Karpas-422 (cell line): ENCODE results near the gene INTS1. TPM values are rescaled to one million over a fixed set of nuclear protein-coding genes. Genes with fewer than 3 reads are reported as not detected.

ENCODE experiments used
- DNase-seq: peaks from one replicate; pipeline ENCODE4 v3.0.0-alpha.2; 2015
- H2AFZ ChIP-seq: fragments of 200-600 bp; sonication (generic); 2 replicates; pipeline ENCODE4 v1.6.1; 2014; ENCODE audit warnings: antibody characterized with exemption, low read length, mixed read lengths
- H3K27ac ChIP-seq: fragments of 200-600 bp; sonication (generic); 2 replicates; pipeline ENCODE4 v1.5.1; 2014; ENCODE audit warnings: mild to moderate bottlenecking, low read length, moderate library complexity
- H3K27me3 ChIP-seq: fragments of 200-600 bp; sonication (generic); 2 replicates; pipeline ENCODE4 v1.6.1; 2014; ENCODE audit warnings: low read length, mixed read lengths
- H3K36me3 ChIP-seq: fragments of 200-600 bp; sonication (generic); 2 replicates; pipeline ENCODE4 v1.6.1; 2014; ENCODE audit warnings: low read length, mixed read lengths; ENCODE audit not compliant: insufficient read depth
- H3K4me1 ChIP-seq: fragments of 200-600 bp; sonication (generic); 2 replicates; pipeline ENCODE4 v1.6.1; 2014; ENCODE audit warnings: mild to moderate bottlenecking, low read length, mixed read lengths
- H3K4me2 ChIP-seq: fragments of 200-600 bp; sonication (generic); 2 replicates; pipeline ENCODE4 v1.6.1; 2014; ENCODE audit warnings: low read length, low read depth, mild to moderate bottlenecking; ENCODE audit not compliant: poor library complexity, severe bottlenecking
- H3K4me3 ChIP-seq: fragments of 200-600 bp; sonication (generic); 2 replicates; pipeline ENCODE4 v1.5.1; 2014; ENCODE audit warnings: mild to moderate bottlenecking, antibody characterized with exemption, low read length, mixed read lengths
- H3K79me2 ChIP-seq: fragments of 200-600 bp; sonication (generic); 2 replicates; pipeline ENCODE4 v1.6.1; 2014; ENCODE audit warnings: mild to moderate bottlenecking, low read length, mixed read lengths
- H3K9ac ChIP-seq: fragments of 200-600 bp; sonication (generic); 2 replicates; pipeline ENCODE4 v1.6.0; 2014; ENCODE audit warnings: low read length
- H3K9me2 ChIP-seq: fragments of 200-600 bp; sonication (generic), shearing (Covaris generic); replicated peaks from 2 replicates; pipeline ENCODE4 v1.6.0; 2014; ENCODE audit warnings: mild to moderate bottlenecking, low read length, moderate library complexity; ENCODE audit not compliant: insufficient read depth
- H3K9me3 ChIP-seq: fragments of 300-700, 200-600 bp; sonication (generic); 2 replicates; pipeline ENCODE4 v1.6.1; 2014; ENCODE audit warnings: low read length, mixed read lengths
- H4K20me1 ChIP-seq: fragments of 200-600 bp; sonication (generic); 2 replicates; pipeline ENCODE4 v1.6.1; 2014; ENCODE audit warnings: mild to moderate bottlenecking, antibody characterized with exemption, low read length, low read depth; ENCODE audit not compliant: insufficient read depth
- total RNA-seq: library from RNA; depleted of rRNA; stranded (reverse); fragments of >200 nt; shearing (Covaris generic); gene quantifications from 2 replicates; pipeline ENCODE4 v1.2.3, GENCODE V29; 2014; ENCODE audit warnings: low replicate concordance

Gene INTS1
- total RNA-seq, 1 experiment from 2014 or later: 25.7 TPM

DNA sequence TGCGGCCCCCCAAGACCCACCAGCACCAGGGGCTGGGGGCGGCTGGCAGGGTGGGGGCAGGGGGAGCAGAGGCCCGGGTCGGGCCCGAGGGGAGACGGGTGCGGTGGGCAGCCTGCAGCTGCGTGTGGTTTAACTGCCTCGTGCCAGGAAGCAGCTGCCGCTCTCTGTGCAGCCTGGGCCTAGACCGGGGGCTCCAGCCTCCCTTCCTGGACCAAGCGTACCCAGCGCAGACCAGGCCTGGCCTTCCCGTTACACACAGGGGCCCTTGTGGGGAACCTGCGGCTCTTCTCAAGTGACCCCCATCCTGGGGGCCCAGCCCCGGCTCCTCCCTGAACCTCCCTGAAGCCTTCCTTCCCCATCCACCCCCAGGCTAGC, 6.6 kb upstream of the INTS1 start:
- H3K27ac ChIP-seq: no peak overlapping the region
- no peak for DNase-seq
- no peak overlapping the region for H3K9ac ChIP-seq

DNA sequence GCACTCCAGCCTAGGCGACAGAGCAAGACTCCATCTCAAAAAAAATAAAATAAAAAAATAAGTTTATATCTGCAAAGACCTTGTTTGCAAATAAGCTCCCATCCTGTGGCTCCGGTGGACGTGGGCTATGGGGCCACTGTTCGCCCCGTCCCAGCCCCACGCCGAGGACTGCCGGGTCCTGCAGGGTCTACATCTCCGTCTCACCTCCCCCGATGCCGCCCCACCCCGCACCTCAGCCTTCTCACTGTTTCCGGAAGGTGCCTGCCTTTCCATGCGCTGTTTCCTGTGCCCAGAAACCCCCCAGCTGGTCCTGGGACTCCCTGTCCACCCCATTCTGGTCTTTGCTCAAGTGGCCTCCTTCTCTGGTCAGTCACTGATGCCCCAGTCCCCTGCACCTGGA, 5.0 kb upstream of the INTS1 start:
- no peak overlapping the region for H3K27ac ChIP-seq
- H3K9me2 ChIP-seq: no peaks in the 10 kb centered on the region
- DNase-seq: no peak
- H3K9me3 ChIP-seq: no peaks in the 10 kb centered on the region
- no peak overlapping the region for H3K4me3 ChIP-seq
- no peaks in the 10 kb centered on the region for H3K79me2 ChIP-seq
- H3K36me3 ChIP-seq: no peaks in the 10 kb centered on the region
- H3K27me3 ChIP-seq: no peaks in the 10 kb centered on the region
- H3K4me1 ChIP-seq: peaks cover 23% of the 10 kb centered on the region
- no peaks in the 10 kb centered on the region for H4K20me1 ChIP-seq
- H2AFZ ChIP-seq: no peak overlapping the region
- H3K9ac ChIP-seq: no peak overlapping the region
- H3K4me2 ChIP-seq: no peak overlapping the region

More for the DNA sequence above, 6.6 kb upstream of the INTS1 start:
- Histone ChIP-seq H3K4me2 (no peak overlapping the region), H3K4me3 (no peak overlapping the region), H4K20me1 (no peaks in the 10 kb centered on the region), H2AFZ (no peak overlapping the region), H3K79me2 (no peaks in the 10 kb centered on the region), H3K9me2 (no peaks in the 10 kb centered on the region), H3K4me1 (peaks cover 14% of the 10 kb centered on the region), H3K27me3 (no peaks in the 10 kb centered on the region), H3K9me3 (no peaks in the 10 kb centered on the region), H3K36me3 (no peaks in the 10 kb centered on the region)

GRCh38 chr7:1508277-1508758, 4.1 kb upstream of the INTS1 start:
- no peaks in the 10 kb centered on the region for H3K27me3 ChIP-seq
- no peaks in the 10 kb centered on the region for H3K9me2 ChIP-seq
- H3K27ac ChIP-seq: no peak overlapping the region
- H3K4me2 ChIP-seq: no peak overlapping the region
- H3K9me3 ChIP-seq: no peaks in the 10 kb centered on the region
- H3K36me3 ChIP-seq: no peaks in the 10 kb centered on the region
- H3K79me2 ChIP-seq: peaks cover 8% of the 10 kb centered on the region
- DNase-seq: no peak
- H3K4me1 ChIP-seq: peaks cover 25% of the 10 kb centered on the region
- H2AFZ ChIP-seq: no peak overlapping the region
- H3K4me3 ChIP-seq: no peak overlapping the region
- H4K20me1 ChIP-seq: peaks cover 6% of the 10 kb centered on the region
- no peak overlapping the region for H3K9ac ChIP-seq

GRCh38 chr7:1505731-1506550, 1.8 kb upstream of the INTS1 start:
- no peaks in the 10 kb centered on the region for H3K27me3 ChIP-seq
- peaks cover 29% of the 10 kb centered on the region for H3K79me2 ChIP-seq
- no peak overlapping the region for H2AFZ ChIP-seq
- peak overlapping the region; percentile 94; the same call in 1 of the 2 replicates for H3K9ac ChIP-seq
- no peaks in the 10 kb centered on the region for H3K36me3 ChIP-seq
- no peak overlapping the region for H3K27ac ChIP-seq
- no peaks in the 10 kb centered on the region for H3K9me3 ChIP-seq
- peaks cover 19% of the 10 kb centered on the region for H4K20me1 ChIP-seq
- peak overlapping the region; percentile 98; the same call in 1 of the 2 replicates for H3K4me3 ChIP-seq
- H3K4me1 ChIP-seq: peaks cover 42% of the 10 kb centered on the region
- no peaks in the 10 kb centered on the region for H3K9me2 ChIP-seq
- peak; percentile 57 for DNase-seq
- H3K4me2 ChIP-seq: peak overlapping the region; percentile 97

DNA sequence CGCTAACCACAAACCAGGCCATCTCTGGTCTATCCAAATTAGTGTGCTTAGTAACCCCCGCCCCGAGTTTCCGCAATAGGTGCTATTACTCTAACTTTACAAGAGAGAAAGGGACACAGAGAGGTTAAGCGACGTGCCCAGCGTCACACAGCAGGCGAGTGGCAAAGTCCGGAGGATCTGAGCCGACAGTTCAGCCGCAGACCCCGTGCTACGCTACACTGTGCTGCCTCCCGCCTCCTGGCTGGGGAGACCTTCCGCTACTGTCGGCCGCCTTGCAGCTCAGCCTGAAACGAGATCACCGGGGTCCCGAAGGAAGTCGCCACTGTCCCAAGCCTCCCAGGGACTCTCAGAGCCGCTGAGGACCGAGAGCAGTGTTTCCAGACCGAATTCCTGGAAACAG, 799 bp downstream of the INTS1 start:
- Histone ChIP-seq H3K4me3 (peak overlapping the region; percentile 98), H3K27ac (no peak overlapping the region), H3K36me3 (no peaks in the 10 kb centered on the region), H3K4me1 (peaks cover 41% of the 10 kb centered on the region), H3K27me3 (no peaks in the 10 kb centered on the region), H4K20me1 (peaks cover 19% of the 10 kb centered on the region), H3K4me2 (peak overlapping the region; percentile 97), H3K9me2 (no peaks in the 10 kb centered on the region), H3K9ac (peak overlapping the region; percentile 94), H3K79me2 (peaks cover 29% of the 10 kb centered on the region), H2AFZ (no peak overlapping the region), H3K9me3 (no peaks in the 10 kb centered on the region)
- DNase-seq: no peak

- H3K4me1 ChIP-seq: peaks cover 37% of the 10 kb centered on the region
- H3K4me2 ChIP-seq: peak overlapping the region; percentile 97
- H3K9me3 ChIP-seq: no peaks in the 10 kb centered on the region
- DNase-seq: no peak
- no peaks in the 10 kb centered on the region for H3K27me3 ChIP-seq
- H3K79me2 ChIP-seq: peaks cover 29% of the 10 kb centered on the region
- peaks cover 19% of the 10 kb centered on the region for H4K20me1 ChIP-seq
- H3K27ac ChIP-seq: no peak overlapping the region
- H3K9ac ChIP-seq: peak overlapping the region; percentile 94
- no peaks in the 10 kb centered on the region for H3K36me3 ChIP-seq
- H2AFZ ChIP-seq: no peak overlapping the region
- H3K4me3 ChIP-seq: peak overlapping the region; percentile 98
- no peaks in the 10 kb centered on the region for H3K9me2 ChIP-seq
Observed at GRCh38 chr7:1502845-1503244, 1.3 kb downstream of the INTS1 start.

GRCh38 chr7:1501487-1502270, 2.5 kb downstream of the INTS1 start:
- no peaks in the 10 kb centered on the region for H3K27me3 ChIP-seq
- H3K79me2 ChIP-seq: peaks cover 29% of the 10 kb centered on the region
- no peak overlapping the region for H3K9ac ChIP-seq
- no peak overlapping the region for H3K27ac ChIP-seq
- no peaks in the 10 kb centered on the region for H3K9me2 ChIP-seq
- no peaks in the 10 kb centered on the region for H3K9me3 ChIP-seq
- peak overlapping the region; percentile 97 for H3K4me2 ChIP-seq
- no peak overlapping the region for H2AFZ ChIP-seq
- DNase-seq: peak; percentile 58
- peaks cover 19% of the 10 kb centered on the region for H4K20me1 ChIP-seq
- peaks cover 34% of the 10 kb centered on the region for H3K4me1 ChIP-seq
- no peaks in the 10 kb centered on the region for H3K36me3 ChIP-seq
- no peak overlapping the region for H3K4me3 ChIP-seq
